Ovary (tissue), 9 donors: ENCODE results near the gene SIMC1. TPM values are rescaled to one million over a fixed set of nuclear protein-coding genes. Genes with fewer than 3 reads are reported as not detected.

Experiments used
- DNase-seq, 5 donors: peaks; one replicate each; pipeline ENCODE4 v3.0.0-alpha.2; 2019 to 2020
- H3K27ac ChIP-seq, 2 donors: fragments of 200-600 bp; one replicate each; pipeline versions ENCODE4 v1.5.1 to v1.8.0; 2019 to 2022
- H3K27me3 ChIP-seq: fragments of 200-600 bp; one replicate; pipeline ENCODE4 v1.8.0; 2022
- H3K36me3 ChIP-seq: fragments of 200-600 bp; sonication (generic); one replicate; pipeline ENCODE4 v1.5.1; 2019
- H3K4me1 ChIP-seq: one replicate; pipeline ENCODE4 v1.8.1; 2013; ENCODE audit warnings: mild to moderate bottlenecking, moderate library complexity; ENCODE audit not compliant: insufficient read depth
- H3K4me3 ChIP-seq: fragments of 200-600 bp; sonication (generic); one replicate; pipeline ENCODE4 v1.5.1; 2017
- H3K9me3 ChIP-seq, 2 donors: fragments of 200-600 bp in 1 of 2; sonication (generic) in 1 of 2; one replicate each; pipeline versions ENCODE4 v1.5.1 to v1.8.1; 2013 to 2019; ENCODE audit warnings: mild to moderate bottlenecking in 1 of 2, moderate library complexity in 1 of 2
- EP300 ChIP-seq: sonication (generic); formaldehyde crosslinking; IDR thresholded peaks from one replicate; pipeline ENCODE4 v1.6.1; 2017; ENCODE audit warnings: antibody characterized with exemption
- POLR2A ChIP-seq: fragments of 450-650 bp; IDR thresholded peaks from one replicate; pipeline ENCODE4 v1.6.1; 2017; ENCODE audit warnings: antibody characterized with exemption, mild to moderate bottlenecking, moderate library complexity
- WGBS, 3 donors: extraction: QIAGEN DNeasy Blood & Tissue Kit in 1 of 3; methylation state at CpG; one replicate each; pipeline versions ENCODE4 v1.1.5 to v1.1.7; 2013 to 2017; 5-methylcytosine and 5-hydroxymethylcytosine counted together
- intact Hi-C, 4 donors: fragments of 100-400 bp; cut with DNase I; formaldehyde crosslinking; loops; one replicate each; pipeline versions ENCODE4 v1.11.0 to v1.15.1; 2022 to 2023
- polyA plus RNA-seq, 2 donors: library from polyadenylated mRNA; stranded (reverse); fragments of 200-250 nt in 1 of 2; fragments of 350-450 nt in 1 of 2; fragmentation: Illumina TruSeq in 1 of 2; extraction: RNeasy Lipid Tissue Mini Kit (QIAGEN cat#74804) in 1 of 2; gene quantifications; one replicate each; pipeline ENCODE4 v1.2.3, GENCODE V29; 2013 to 2014
- total RNA-seq, 7 donors: library from RNA; depleted of rRNA in 2 of 7; stranded (reverse); fragments of >200 nt in 2 of 7; fragmentation: NEBNext Ultra II Directional in 3 of 7; extraction: Animal tissue kit (Norgen Biotek cat#: 25700) in 3 of 7; gene quantifications; one replicate each; pipeline versions ENCODE4 v1.1.0 to v1.2.4, GENCODE V29; 2016 to 2023
- TF ChIP-seq, protein P1 (sequence below), 3 donors: fragments of 450-650 bp in 2 of 3; fragments of 200-600 bp in 1 of 3; IDR thresholded peaks; one replicate each; pipeline versions ENCODE4 v1.5.1 to v1.8.0; 2016 to 2022; ENCODE audit warnings: antibody characterized with exemption in 3 of 3, mild to moderate bottlenecking in 1 of 3
- donor health status: DM: no; HTN: no; CAD: no; lungs with moderate emphysema.
- donor health status: DM: no; HTN: no; CAD: no.
- donor health status: Bipolar disorder and iron deficiency.
- donor health status: DM: yes; HTN: yes; CAD: no.
- donor health status: DM: no; HTN: no; CAD: no.
- donor health status: DM: yes; HTN: yes; CAD: no.

SIMC1 gene
- total and polyA plus RNA-seq, 9 donors: 39.0 to 114 (median 76.3) TPM

DNA sequence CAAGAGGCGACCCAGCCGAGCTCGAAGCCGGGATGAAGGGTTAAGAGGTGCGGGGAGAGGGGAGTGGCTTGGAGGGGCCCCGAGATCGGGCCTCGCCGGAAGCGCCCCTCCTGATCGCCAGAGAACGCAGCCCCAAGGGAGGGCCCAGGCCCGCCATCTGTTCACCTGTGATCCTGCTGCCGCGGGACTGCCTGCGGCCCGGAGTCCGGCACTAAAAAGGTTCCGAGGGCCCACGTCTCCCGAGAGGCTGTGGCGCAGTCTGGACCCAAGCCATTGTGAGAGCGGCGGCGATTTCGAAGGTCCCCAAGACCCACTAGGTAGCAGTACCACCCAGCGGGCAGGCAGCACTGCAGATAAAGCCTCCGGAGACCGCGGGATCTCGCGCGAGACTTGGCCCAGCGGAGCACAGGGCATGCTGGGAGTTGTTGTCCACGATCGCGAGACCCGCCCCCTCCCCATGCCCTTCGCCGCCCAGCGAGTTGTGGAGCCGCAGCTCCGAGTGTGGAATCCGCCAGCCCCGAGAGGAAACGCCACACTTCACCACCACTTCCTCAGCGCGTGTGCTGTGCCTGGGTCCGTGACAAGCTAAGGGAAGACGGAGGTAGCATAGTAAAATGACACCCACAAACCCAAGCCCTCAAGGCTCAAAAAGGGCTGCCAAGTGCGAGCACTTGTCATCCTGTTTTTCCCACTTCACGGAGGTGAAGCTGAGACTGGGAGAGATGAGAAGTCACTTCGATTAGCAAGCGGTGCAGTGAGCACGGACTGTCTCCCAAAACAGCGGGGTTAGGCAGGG lies 123.4 kb downstream of the SIMC1 start, which contains the start of gene KIAA1191:
Gene KIAA1191 (minus strand): TSS at position 328 of the 796 bp plus-strand sequence. CDS start 2,256 bp downstream, outside the sequence.
- intact Hi-C loops: loop anchor here in 1 of 4 donors (2.0 to 10.0 kb wide), 2 partner anchors 47 to 187 kb away; no protein-coding TSS in a partner anchor
- WGBS, 3 donors: 2 to 3% (median 2%) methylated on average over 54 to 56 of the region's 56 CpGs
- Histone ChIP-seq H3K4me3 (peak within 1 kb of the TSS; percentile 74), H3K27me3 (no peaks in the 10 kb centered on the region), H3K9me3 (no peaks in the 10 kb centered on the region), H3K4me1 (peaks cover 7% of the 10 kb centered on the region), H3K27ac (peak within 1 kb of the TSS; percentile 45 to 85), H3K36me3 (no peaks in the 10 kb centered on the region)
- TF ChIP-seq, protein P1, sequence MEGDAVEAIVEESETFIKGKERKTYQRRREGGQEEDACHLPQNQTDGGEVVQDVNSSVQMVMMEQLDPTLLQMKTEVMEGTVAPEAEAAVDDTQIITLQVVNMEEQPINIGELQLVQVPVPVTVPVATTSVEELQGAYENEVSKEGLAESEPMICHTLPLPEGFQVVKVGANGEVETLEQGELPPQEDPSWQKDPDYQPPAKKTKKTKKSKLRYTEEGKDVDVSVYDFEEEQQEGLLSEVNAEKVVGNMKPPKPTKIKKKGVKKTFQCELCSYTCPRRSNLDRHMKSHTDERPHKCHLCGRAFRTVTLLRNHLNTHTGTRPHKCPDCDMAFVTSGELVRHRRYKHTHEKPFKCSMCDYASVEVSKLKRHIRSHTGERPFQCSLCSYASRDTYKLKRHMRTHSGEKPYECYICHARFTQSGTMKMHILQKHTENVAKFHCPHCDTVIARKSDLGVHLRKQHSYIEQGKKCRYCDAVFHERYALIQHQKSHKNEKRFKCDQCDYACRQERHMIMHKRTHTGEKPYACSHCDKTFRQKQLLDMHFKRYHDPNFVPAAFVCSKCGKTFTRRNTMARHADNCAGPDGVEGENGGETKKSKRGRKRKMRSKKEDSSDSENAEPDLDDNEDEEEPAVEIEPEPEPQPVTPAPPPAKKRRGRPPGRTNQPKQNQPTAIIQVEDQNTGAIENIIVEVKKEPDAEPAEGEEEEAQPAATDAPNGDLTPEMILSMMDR (IDR thresholded peaks at IDR 0.05): no peak
- no peak for TF ChIP-seq EP300
- peak; percentile 83 for TF ChIP-seq POLR2A
- DNase-seq: peak; percentile 93 to 96 (median 94)

DNA sequence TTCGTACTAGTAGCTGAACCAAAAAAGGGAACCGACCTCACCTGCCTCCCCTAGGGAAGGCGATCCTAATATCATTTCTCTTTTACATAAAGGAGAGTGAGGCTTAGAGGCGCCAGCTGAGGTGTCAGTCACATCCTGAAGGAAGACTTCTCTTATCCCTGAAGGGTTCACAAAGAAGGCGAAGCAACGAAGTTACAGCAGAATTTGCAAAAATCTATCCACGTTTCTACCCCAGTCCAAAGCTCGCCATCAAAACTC lies 123.9 kb downstream of the SIMC1 start:
- H3K9me3 ChIP-seq: no peaks in the 10 kb centered on the region
- WGBS, 3 donors: 74 to 81% (median 74%) methylated on average over 8 of the region's 8 CpGs
- H3K4me1 ChIP-seq: peaks cover 8% of the 10 kb centered on the region
- H3K36me3 ChIP-seq: no peaks in the 10 kb centered on the region
- TF ChIP-seq EP300 (no peak), POLR2A (no peak)
- TF ChIP-seq, protein P1 (IDR thresholded peaks at IDR 0.05): no peak
- H3K27me3 ChIP-seq: no peaks in the 10 kb centered on the region
- H3K4me3 ChIP-seq: peak overlapping the region; percentile 74
- intact Hi-C loops: loop anchor here in 1 of 4 donors (2.0 to 10.0 kb wide), 2 partner anchors 47 to 187 kb away; no protein-coding TSS in a partner anchor
- DNase-seq: no peak
- H3K27ac ChIP-seq: no peak overlapping the region

DNA sequence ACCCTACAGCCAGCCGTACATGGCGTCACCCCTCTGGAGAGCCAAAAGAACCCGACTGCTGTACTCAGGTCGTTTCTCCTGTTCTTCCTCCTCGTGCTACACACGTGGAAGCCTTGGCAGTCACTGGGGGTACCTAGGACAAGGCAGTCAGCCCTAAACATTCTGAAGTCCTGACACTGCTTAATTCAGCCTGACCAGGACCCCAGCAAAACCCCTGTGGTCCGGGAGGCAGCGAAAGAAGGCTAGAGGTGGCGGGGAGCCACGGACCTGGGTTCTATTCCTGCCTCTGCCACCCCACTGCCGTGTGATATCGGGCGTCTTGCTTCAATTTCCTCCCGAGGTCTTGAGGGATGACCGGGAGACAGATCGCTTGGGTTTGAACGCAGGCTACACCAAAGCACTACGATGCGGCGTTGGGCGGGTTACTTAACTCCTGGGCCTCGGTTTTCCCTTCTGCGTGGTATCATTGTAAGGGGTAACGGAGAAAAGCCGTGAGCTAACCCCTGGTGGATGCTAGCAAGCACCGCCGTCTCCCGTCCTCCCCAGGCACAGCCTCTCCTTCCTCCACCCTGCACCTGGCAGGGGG lies 126.6 kb downstream of the SIMC1 start:
- H3K4me1 ChIP-seq: peaks cover 8% of the 10 kb centered on the region
- H3K4me3 ChIP-seq: peak overlapping the region; percentile 68
- H3K36me3 ChIP-seq: no peaks in the 10 kb centered on the region
- peak overlapping the region; percentile 88 to 92 for H3K27ac ChIP-seq
- H3K9me3 ChIP-seq: no peaks in the 10 kb centered on the region
- peak in 3 of 5 donors; percentile 20 to 40 (median 34) for DNase-seq
- no peaks in the 10 kb centered on the region for H3K27me3 ChIP-seq
- intact Hi-C loops: loop anchor here in 1 of 4 donors (10.0 kb wide), 1 partner anchor 190 kb away; no protein-coding TSS in a partner anchor
- WGBS, 3 donors: 21 to 25% (median 22%) methylated on average over 23 to 28 of the region's 28 CpGs
- TF ChIP-seq POLR2A: no peak
- TF ChIP-seq EP300: no peak
- TF ChIP-seq, protein P1 (IDR thresholded peaks at IDR 0.05): no peak

DNA sequence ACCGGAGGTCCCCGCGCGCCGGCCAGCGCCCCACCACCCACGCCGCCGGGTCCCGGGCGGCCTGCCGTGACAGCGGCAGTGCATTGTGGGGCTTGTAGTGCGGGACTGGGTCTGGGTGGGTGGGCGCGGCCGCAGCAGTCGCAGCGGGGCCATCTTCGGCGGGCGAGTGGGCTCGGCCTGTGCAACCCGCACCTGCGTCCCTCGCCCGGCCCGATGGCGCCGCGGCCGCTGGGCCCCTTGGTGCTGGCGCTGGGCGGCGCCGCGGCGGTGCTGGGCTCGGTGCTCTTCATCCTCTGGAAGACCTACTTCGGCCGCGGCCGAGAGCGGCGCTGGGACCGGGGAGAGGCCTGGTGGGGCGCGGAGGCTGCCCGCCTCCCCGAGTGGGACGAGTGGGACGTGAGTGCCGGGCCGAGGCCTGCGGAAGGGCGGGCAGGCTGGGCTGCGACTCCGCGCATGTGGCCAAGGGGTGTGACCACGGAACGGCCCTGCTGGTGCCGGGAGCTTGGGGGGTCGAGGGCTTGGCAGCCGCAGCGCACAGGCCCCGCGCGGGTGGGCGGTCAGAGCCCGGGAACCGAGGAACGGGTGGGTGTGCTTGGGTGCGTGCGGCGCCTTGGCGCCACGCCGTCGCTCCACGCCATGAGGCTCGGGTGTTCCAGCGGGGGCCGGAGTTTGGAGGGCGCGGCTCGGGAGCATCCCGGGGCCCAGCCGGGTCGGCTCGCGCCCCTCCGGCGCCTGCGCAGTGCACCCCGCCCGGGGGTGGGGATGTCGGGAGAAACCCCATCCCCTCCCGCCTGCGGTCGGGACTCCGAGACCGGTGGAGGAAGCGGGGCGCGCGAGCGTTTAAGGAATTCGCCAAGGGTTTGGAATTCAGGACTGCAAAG lies 127.4 kb downstream of the SIMC1 start, which contains the start of gene ARL10:
Gene ARL10 (plus strand): TSS at position 137 of the 881 bp plus-strand sequence. CDS start 77 bp downstream, at position 214.
- no peak for TF ChIP-seq POLR2A
- TF ChIP-seq, protein P1 (IDR thresholded peaks at IDR 0.05): no peak
- TF ChIP-seq EP300: no peak
- Histone ChIP-seq H3K4me3 (peak within 1 kb of the TSS; percentile 68), H3K36me3 (no peaks in the 10 kb centered on the region), H3K9me3 (no peaks in the 10 kb centered on the region), H3K27ac (peak within 1 kb of the TSS; percentile 88 to 92), H3K4me1 (peaks cover 8% of the 10 kb centered on the region), H3K27me3 (no peaks in the 10 kb centered on the region)
- intact Hi-C loops: loop anchor here in 1 of 4 donors (10.0 kb wide), 1 partner anchor 191 kb away; no protein-coding TSS in a partner anchor
- 0 to 1% (median 0%) methylated on average over 85 to 108 of the region's 108 CpGs for WGBS, 3 donors
- DNase-seq: peak; percentile 61 to 83 (median 75)
